Chondrocyte (in vitro differentiated cells): ENCODE measurements around the gene MT1E. TPM values are rescaled to one million over a fixed set of nuclear protein-coding genes. Genes with fewer than 3 reads are reported as not detected.

Experiments used
- DNase-seq: peaks from one replicate; pipeline ENCODE4 v3.0.0; 2021; ENCODE audit warnings: mixed read lengths, low spot score
- H3K27ac Mint-ChIP-seq: one replicate; pipeline ENCODE4 v1.8.0; 2021; ENCODE audit warnings: mild to moderate bottlenecking, moderate library complexity, mixed read lengths; ENCODE audit not compliant: unreplicated experiment
- H3K27me3 Mint-ChIP-seq: 2 replicates; pipeline ENCODE4 v1.8.0; 2021; ENCODE audit warnings: low read depth, mixed read lengths
- H3K36me3 Mint-ChIP-seq: 2 replicates; pipeline ENCODE4 v1.8.0; 2021; ENCODE audit warnings: low read depth, mixed read lengths
- H3K4me1 Mint-ChIP-seq: 2 replicates; pipeline ENCODE4 v1.8.0; 2021; ENCODE audit warnings: low read depth, mild to moderate bottlenecking, mixed read lengths
- H3K4me3 Mint-ChIP-seq: one replicate; pipeline ENCODE4 v1.8.0; 2021; ENCODE audit warnings: mild to moderate bottlenecking, moderate library complexity, mixed read lengths; ENCODE audit not compliant: unreplicated experiment
- H3K9me3 Mint-ChIP-seq: 2 replicates; pipeline ENCODE4 v1.8.0; 2021; ENCODE audit warnings: low read depth, mixed read lengths
- total RNA-seq: library from RNA; stranded (reverse); gene quantifications from 3 replicates; pipeline ENCODE4 v1.2.1, GENCODE V29; 2021
- TF ChIP-seq, protein P1 (sequence below): fragments of 200-600 bp; sonication (generic); IDR thresholded peaks from 2 replicates; pipeline ENCODE4 v1.5.0; 2021; ENCODE audit warnings: antibody characterized with exemption, mild to moderate bottlenecking, moderate library complexity

MT1E gene
- total RNA-seq, 1 donor from 2014 or later, result 31.4 TPM

DNA sequence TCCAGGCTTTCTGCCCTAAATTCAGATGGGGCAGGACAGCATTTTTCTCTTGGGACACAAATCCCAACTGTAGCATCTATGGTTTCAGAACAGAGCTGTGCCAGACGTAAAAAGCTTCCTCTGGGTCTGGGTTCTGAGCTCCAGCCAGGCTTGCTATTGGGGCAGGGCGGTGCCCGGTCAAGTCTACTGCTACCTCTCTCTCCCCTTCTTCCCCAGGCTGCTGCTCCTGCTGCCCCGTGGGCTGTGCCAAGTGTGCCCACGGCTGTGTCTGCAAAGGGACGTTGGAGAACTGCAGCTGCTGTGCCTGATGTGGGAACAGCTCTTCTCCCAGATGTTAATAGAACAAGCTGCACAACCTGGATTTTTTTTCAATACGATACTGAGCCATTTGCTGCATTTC, 8.0 kb downstream of the MT1E start:
- Mint-ChIP-seq H3K27me3 (peaks cover 47% of the 10 kb centered on the region), H3K4me1 (peaks cover 23% of the 10 kb centered on the region), H3K4me3 (no peak overlapping the region), H3K27ac (no peak overlapping the region), H3K9me3 (no peaks in the 10 kb centered on the region), H3K36me3 (no peaks in the 10 kb centered on the region)
- TF ChIP-seq, protein P1, sequence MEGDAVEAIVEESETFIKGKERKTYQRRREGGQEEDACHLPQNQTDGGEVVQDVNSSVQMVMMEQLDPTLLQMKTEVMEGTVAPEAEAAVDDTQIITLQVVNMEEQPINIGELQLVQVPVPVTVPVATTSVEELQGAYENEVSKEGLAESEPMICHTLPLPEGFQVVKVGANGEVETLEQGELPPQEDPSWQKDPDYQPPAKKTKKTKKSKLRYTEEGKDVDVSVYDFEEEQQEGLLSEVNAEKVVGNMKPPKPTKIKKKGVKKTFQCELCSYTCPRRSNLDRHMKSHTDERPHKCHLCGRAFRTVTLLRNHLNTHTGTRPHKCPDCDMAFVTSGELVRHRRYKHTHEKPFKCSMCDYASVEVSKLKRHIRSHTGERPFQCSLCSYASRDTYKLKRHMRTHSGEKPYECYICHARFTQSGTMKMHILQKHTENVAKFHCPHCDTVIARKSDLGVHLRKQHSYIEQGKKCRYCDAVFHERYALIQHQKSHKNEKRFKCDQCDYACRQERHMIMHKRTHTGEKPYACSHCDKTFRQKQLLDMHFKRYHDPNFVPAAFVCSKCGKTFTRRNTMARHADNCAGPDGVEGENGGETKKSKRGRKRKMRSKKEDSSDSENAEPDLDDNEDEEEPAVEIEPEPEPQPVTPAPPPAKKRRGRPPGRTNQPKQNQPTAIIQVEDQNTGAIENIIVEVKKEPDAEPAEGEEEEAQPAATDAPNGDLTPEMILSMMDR, result no peak
- no peak for DNase-seq

DNA sequence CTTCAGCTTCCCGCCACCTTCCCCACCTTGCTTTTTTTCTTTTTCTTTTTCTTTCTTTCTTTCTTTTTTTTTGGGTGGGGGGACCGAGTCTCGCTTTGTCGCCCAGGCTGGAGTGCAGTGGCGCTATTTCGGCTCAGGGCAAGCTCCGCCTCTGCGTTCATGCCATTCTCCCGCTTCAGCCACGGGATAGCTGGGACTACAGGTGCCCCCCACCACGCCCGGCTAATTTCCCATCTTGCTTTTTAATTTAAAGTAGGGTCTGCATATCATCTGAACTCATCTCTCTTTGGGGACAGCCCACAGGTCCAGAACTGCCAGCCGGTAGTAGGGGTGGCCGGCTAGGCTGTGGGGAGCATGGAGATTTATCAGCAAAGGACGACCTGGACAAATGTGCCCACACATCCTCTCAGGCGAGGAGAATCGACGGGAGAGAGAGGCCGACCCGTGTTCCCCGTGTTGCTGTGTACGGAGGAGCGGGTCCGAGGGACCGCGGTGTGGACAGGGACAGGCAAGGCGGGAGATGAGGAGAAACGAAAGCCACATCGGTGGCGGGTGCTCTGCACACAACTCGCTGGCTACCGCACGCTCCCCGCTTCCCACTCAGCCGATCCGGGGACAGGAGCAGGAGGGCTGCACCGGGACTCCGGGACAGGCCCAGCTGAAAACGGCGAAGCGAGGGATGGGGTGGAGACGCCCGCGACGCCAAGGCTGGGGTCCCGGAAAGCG, 9.3 kb downstream of the MT1E start:
- Mint-ChIP-seq H3K27me3 (peaks cover 52% of the 10 kb centered on the region), H3K36me3 (no peaks in the 10 kb centered on the region), H3K27ac (no peak overlapping the region), H3K9me3 (no peaks in the 10 kb centered on the region), H3K4me1 (peaks cover 22% of the 10 kb centered on the region), H3K4me3 (peak overlapping the region; percentile 67)
- no peak for DNase-seq
- TF ChIP-seq, protein P1, result no peak

DNA sequence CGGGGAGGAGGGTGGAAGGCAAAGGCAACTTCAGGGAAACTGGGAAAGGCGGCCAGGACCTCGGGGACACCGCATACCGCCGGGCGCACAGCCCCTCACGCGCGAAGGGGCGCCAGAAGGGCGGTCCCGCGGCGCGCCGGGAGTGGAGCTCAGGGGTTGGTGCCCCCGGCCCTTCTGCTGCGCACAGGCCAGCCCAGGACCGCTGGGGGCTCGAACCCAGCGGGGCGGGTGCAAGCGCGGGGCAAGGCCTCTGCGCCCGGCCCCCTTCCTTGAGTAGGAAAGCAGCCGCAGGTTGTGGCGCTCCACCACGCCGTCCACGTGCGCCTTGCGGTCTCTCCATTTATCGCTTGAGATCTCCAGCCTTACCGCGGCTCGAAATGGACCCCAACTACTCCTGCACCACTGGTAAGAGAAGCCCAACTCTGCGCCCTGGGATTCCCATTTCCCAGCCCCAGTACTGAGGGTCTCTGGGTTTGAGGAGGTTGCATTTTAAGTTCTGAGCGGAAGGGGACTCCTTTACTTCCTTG, 9.9 kb downstream of the MT1E start:
- Mint-ChIP-seq H3K9me3 (no peaks in the 10 kb centered on the region), H3K4me3 (peak overlapping the region; percentile 67), H3K27ac (no peak overlapping the region), H3K4me1 (peaks cover 22% of the 10 kb centered on the region), H3K27me3 (peaks cover 57% of the 10 kb centered on the region), H3K36me3 (no peaks in the 10 kb centered on the region)
- TF ChIP-seq, protein P1, result no peak
- no peak for DNase-seq

DNA sequence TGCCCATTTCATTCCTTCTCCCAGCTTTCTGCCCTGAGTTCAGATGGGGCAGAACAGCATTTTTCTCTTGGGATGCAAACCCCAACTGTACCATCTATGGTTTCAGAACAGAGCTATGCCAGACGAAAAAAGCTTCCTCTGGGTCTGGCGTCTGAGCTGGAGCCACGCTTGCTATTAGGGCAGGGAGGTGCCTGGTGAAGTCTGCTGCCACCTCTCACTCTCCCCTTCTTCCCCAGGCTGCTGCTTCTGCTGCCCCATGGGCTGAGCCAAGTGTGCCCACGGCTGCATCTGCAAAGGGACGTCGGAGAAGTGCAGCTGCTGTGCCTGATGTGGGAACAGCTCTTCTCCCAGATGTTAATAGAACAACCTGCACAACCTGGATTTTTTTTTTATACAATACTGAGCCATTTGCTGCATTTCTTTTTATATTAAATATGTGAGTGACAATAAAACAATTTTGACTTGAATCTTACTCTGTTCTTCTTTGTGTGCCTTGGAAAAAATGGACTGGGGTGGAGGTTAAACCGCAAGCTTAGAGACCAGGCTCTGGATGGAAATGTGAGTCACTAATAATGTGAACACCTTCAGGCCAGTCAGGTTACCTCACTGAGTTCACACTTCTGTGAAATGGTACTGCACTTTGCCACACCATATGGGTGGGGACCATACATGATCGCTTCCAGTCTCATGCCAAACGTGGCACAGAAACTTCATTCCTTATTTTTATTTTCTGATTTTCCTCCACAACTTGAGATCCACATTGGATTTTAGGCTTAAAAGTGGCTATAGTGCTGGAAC, 11.2 kb downstream of the MT1E start:
- TF ChIP-seq, protein P1, result no peak
- Mint-ChIP-seq H3K27ac (no peak overlapping the region), H3K9me3 (no peaks in the 10 kb centered on the region), H3K4me1 (peaks cover 21% of the 10 kb centered on the region), H3K27me3 (peaks cover 65% of the 10 kb centered on the region), H3K4me3 (no peak overlapping the region), H3K36me3 (no peaks in the 10 kb centered on the region)
- no peak for DNase-seq
